Fibroblast of gingiva (primary cell): ENCODE results near the gene ZNF836.
"Not testable (repeated sequence)": the region's sequence is repeated elsewhere in the genome, so short reads cannot be mapped to it uniquely, and the experiment has no call there.

ENCODE experiments used
- DNase-seq: peaks from one replicate; pipeline ENCODE4 v3.0.0-alpha.2; 2011; ENCODE audit warnings: low read depth

Gene ZNF836

DNA sequence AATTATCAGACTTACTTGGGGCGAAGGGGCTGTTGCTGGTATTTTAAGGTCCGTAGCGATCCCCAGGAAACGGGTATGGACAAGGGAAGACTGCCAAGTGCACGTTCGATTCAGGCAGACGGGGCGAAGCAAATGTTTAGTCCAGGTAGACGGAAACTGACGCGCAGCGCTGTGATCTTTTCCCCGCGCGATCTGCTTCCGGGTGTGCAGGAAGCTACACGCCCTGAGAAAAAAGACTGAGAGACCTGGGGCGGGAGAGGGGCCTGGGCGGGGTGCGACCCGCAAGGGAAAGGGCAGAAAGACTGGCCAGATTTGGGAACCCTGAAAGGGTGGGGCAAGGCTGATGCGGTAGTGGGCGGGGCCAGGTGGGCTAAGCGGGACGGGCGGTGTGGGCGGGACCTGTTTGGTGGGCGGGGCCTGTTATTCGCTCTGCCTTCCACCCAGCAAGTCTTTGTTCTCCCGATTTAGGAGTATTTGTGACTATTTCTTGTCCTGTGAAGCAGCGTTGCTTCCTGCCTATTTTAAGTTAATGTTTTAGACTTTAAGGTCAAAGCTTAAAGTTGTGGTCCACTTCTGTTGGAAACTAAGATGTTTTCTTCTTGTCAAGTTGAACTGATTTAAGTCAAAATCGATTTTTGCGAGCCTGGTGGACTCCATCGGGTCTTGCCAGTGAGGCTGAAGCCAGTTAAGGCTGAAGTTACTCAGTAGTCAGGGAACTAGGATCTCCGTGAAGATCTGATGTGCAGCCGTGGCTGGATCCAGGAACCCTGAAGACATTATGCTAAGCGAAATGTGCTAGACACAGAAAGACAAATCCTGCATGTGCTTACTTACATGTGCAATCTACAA is at the start of gene ZNF836:
TSS of gene ZNF836 (minus strand) at position 301 of the 849 bp plus-strand sequence. CDS start 3,549 bp downstream, outside the sequence.
- peak; percentile 73 for DNase-seq

- DNase-seq, result no peak
These were observed 49.6 kb upstream of the ZNF836 start for GRCh38 chr19:52221031-52221430.

GRCh38 chr19:52219611-52220010 is 48.2 kb upstream of the ZNF836 start:
- no peak for DNase-seq

- no peak for DNase-seq
These were observed 46.2 kb upstream of the ZNF836 start for GRCh38 chr19:52217576-52217975.

- DNase-seq, result no peak
These were observed 45.0 kb upstream of the ZNF836 start for GRCh38 chr19:52216401-52216800.

DNA sequence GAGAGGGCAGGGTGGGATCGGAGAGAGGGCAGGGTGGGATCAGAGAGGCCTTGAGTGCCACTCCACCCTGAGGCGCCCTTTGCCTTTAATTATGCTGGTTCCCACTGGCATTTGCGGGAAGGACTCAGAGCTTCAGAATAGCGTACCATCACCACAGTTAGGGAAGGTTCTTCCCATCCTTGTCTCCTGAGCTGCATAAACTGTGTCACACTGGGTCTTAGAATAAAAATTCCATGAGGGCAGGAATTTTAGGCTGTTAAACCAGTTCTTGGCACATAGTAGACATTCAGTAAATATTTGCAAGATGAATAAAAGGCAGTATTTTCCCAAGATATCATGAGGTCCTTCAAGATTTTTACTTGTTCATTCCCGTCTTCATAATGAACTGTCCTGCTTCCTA is 42.8 kb upstream of the ZNF836 start:
- DNase-seq, result no peak

- no peak for DNase-seq
These were observed 41.3 kb upstream of the ZNF836 start for GRCh38 chr19:52212572-52213255.

GRCh38 chr19:52211926-52212571 is 40.6 kb upstream of the ZNF836 start:
- no peak for DNase-seq

GRCh38 chr19:52211203-52211602 is 39.8 kb upstream of the ZNF836 start:
- DNase-seq, result no peak

DNA sequence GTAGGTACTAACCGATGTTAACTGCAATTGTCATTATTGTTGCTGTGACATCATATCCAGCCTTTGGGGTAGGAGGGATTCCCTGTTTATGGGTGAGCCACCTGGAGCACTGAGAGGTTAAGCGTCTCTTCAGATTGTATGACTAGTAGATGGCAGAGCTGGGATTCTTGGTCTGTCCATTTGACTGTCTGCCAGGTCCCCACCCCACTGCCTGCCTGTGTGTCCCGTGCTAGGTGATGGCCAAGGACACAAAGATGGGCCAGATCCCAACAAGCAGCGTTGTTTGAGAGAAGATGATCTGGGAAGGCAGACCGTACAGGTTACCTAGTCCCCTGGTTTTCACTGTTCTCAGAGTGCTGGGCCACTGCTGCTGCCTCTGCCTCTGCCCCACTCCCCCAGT is 35.1 kb upstream of the ZNF836 start:
- no peak for DNase-seq

DNA sequence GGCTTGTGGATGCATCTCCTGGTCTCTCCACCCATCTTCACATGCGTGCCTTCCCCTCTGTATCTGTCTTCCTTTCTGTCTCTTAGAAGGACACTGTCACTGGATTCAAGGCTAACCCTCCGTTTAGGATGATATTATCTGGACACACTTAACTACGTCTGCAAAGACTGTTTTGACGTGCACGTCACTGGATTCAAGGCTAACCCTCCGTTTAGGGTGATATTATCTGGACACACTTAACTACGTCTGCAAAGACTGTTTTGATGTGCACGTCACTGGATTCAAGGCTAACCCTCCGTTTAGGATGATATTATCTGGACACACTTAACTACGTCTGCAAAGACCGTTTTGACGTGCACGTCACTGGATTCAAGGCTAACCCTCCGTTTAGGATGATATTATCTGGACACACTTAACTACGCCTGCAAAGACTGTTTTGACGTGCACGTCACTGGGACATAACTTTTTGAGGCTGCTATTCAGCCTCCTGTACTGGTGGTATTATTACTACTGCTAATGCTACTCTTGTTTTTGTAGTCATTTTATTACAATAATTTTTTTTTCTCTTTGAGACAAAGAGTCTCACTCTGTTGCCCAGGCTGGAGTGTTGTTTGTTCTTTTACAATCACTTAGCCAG is 29.5 kb upstream of the ZNF836 start:
- not testable (repeated sequence) for DNase-seq

- DNase-seq, result peak; percentile 76
These were observed 28.6 kb upstream of the ZNF836 start for GRCh38 chr19:52200044-52200443.

DNA sequence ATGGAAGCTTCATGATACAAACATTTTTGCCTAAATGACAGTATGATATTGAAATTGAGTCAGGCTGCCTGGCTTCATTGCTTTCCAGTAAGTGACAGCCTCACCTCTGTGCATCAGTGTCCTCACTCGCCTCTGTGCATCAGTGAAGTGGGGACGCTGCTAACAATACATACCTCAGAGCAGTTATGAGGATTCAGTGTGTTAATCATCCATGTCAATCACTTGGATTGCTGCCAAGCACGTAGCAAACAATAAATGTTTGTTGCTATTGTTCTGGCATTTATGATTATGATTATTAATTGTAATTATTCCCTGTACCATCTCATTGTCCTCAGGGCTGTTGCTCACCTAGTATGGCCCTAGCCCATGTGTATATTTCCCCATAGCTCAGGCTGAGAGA is 27.3 kb upstream of the ZNF836 start:
- no peak for DNase-seq

DNA sequence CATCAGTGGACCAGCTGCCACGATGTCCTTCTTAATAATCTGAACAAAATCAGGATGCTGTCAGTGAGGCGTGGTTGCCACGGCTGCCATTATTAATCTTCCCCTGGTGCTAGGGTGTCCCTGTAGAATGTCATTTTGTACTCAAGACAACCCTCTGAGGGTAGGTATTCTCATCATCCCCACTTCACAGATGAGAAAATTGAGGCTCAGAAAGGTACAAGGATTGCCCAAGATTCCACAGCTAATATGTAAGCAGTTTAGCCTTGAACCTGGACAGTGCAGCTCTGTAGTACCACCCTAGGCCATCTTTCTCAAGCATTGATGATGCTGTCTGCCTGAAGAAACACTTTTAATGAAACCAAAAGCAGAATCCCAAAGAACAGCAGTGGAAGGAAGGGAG is 26.5 kb upstream of the ZNF836 start:
- DNase-seq, result no peak

DNA sequence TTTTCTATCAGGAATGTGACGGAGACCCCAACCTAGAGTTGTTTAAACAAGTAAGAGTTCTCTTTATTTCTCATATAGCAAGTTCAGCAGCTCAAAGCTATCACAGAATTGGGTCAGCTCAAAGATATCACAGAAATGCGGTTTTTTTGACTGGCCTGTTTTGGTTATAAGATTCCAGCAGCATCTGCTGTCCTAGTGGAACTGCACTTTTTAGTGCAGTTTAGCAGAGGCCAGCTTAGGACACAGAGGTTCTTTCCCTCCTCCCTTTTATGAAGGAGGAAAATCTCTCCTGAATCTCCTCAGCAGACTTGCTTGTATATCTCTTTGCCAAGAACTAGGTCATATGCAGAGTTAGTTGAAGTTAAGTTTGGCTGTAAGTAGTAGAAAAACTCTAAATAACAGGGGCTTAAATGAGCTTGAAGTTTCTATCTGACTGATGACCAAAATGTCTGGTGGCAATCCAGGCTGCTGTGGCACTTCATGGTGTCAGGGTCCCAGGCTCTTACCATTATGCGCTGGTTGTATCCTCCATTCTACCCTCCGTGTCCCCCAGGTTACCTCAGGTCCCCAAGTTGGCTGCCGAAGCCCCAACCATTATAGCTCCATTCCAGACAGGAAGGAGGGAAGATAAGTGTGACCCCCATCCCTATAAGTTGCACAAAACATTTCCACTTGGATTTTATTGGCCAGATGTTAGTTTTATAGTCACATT is 25.0 kb upstream of the ZNF836 start:
- DNase-seq, result no peak

DNA sequence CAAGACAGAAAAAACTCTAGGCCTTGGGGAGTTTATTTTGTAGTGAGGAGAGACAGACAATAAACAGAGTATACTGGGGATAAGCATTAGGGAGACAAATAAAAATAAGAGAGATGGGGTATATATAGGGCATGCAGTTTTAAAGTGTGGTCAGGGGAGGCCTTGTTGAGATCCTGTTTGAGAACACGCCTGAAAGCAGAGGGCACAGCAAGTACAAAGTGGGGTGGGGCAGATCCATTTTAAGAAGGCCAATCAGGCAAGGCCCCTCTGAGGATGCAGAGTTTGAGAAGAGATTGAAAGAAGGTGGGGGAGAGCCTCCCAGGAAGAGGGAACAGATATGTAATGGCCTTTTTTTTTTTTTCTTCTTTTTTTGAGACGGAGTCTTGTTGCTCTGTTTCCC is 20.5 kb upstream of the ZNF836 start:
- DNase-seq, result no peak

DNA sequence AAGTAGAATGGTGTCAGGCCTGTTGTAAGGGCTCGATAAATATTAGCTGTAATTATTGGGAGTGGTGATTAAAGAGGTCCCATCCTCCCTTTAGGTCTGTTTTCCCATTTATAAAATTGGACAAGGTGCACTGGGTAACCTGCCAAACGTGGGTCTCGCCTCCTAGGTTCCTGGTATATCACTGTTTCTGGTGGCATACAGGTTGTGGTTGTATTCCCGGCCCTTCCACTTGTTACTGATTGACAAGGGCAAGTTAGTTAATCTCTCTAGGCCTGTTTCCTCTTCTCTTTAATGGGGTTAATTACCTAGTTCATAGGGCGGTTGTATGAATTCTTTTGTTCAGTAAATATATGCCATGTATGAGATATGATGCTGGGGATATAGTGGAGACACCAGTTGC is 20.0 kb upstream of the ZNF836 start:
- no peak for DNase-seq

DNA sequence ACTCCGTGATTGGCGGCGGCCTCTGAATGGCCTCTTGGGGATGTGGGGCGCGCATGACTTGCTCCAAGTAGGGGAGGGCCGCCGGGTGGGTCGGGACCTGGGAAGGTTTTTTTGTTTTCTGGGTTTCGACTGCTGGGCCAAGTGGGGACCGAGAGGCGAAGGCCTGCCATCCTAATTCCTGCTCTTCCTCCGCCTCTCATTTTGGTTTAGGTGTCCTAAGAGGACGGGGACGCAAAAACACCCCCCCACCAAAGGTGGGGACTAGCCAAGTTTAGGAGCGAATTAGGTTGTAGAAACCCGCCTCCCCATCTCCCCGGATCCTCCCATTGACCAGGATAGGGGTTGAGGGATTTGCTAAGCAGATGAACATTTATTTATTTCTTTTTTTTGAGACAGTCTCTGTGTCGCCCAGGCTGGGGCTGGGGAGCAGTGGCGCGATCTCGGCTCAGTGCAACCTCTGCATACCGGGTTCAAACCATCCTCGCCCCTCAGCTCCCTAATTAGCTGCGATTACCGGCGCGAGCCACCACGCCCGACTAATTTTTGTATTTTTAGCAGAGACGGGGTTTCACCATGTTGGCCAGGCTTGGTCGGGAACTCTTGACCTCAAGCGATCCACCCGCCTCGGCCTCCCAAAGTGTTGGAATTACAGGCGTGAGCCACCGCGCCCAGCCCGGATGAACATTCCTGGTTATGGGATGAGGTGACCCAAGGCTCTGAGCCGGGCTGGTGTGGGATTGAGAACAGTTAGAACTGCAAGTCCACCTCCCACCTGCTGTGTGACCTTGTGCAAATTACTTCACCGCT is 19.3 kb upstream of the ZNF836 start:
- peak; percentile 60 for DNase-seq

DNA sequence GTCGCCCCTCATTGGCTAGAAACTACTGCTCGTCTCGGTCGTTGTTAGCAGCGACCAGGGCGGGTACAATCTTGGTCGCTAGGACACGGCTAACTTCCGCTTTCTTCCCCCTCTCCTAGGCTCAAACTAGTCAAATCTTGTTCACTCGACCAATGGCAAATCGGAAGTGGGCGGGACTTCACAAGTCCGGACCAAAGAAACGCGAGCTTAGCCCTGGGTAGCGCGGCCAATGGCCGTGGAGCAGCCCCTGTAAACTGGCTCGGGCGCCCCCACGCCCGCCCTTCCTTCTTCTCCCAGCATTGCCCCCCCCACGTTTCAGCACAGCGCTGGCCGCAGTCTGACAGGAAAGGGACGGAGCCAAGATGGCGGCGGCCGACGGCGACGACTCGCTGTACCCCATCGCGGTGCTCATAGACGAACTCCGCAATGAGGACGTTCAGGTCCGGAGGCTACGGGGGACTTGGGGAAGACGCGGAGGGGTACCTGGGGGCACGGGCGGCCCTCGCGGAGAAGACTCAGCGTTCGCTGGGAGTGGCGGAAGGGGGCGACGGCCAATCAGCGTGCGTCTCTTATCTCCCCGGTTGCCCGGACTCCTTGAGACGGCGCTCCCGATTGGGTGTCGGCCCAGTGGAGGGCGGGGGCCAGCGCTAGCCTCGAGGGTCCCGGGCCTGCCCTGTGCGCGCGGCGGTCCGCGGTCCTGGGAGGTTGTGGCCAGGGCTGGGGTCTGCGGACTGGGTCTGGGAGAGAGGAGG is 18.5 kb upstream of the ZNF836 start, which contains the start of gene PPP2R1A:
TSS of gene PPP2R1A (plus strand) at position 318 of the 752 bp plus-strand sequence. CDS start at position 363, 45 bp downstream.
- DNase-seq, result peak; percentile 100
